ENCODE measurements around the gene TOLLIP.
"Not testable (repeated sequence)": the region's sequence is repeated elsewhere in the genome, so short reads cannot be mapped to it uniquely, and the experiment has no call there.

TOLLIP gene

GRCh38 chr11:1309498-1310317, at the start of gene TOLLIP:
TOLLIP (minus strand) TSS chr11:1309632; CDS start chr11:1309498, 134 bp downstream.
- DNase-seq, result peak; percentile 60

DNA sequence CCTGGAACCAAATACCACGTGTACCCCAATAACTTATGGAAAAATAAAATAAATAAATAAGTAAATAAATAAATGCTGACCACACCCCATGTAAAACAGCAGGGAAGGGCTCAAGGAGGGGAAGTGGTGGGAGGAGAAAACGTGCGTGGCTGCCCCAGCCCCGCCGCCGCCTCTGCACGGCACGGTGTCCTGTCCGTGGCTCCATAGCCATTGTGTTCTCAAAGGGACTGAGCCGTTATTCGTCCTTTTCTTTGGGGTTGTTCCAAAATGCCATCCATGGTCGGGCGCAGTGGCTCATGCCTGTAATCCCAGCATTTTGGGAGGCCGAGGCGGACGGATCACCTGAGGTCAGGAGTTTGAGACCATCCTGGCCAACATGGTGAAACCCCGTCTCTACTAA, 49.5 kb upstream of the TOLLIP start:
- not testable (repeated sequence) for DNase-seq

GRCh38 chr11:1358286-1358685, 48.9 kb upstream of the TOLLIP start:
- DNase-seq, result no peak

- no peak for DNase-seq
Measured at GRCh38 chr11:1356478-1356960, 47.1 kb upstream of the TOLLIP start.

- no peak for DNase-seq
Measured at GRCh38 chr11:1356007-1356435, 46.6 kb upstream of the TOLLIP start.

DNA sequence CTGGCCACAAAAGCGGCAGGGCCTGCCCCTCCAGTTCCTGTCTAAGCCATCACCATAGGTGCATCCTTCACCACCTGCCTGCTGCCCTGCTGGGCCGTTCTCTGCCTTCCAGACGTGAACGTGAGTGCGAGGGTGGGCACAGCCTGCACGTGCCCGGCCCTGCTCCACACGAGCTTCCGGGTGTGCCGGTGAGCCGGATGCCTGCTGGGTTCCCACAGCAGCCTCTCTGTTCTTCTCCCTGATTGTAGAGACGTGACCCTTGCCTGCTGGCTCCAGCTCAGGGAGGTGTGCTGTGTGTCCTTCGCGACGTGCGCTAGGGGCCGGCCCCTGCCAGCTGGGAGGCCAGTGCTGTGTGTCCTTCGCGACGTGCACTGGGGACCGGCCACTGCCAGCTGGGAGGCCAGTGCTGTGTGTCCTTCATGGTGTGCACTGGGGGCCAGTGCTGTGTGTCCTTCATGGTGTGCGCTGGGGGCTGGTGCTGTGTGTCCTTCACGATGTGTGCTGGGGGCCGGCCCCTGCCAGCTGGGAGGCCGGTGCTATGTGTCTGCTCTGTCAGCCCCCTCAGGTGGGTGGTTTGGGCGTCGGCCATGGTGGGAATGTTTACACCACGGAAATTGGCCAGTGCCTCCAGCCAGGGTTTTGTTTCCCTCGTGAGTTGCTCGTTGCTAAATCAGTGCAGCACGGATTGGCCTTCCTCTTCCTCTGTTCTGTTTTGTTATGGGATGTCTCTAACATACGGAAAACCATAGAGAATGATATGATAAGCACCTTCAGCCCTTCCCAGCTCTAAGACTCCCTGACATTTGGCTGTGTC, 44.9 kb upstream of the TOLLIP start:
- no peak for DNase-seq

DNA sequence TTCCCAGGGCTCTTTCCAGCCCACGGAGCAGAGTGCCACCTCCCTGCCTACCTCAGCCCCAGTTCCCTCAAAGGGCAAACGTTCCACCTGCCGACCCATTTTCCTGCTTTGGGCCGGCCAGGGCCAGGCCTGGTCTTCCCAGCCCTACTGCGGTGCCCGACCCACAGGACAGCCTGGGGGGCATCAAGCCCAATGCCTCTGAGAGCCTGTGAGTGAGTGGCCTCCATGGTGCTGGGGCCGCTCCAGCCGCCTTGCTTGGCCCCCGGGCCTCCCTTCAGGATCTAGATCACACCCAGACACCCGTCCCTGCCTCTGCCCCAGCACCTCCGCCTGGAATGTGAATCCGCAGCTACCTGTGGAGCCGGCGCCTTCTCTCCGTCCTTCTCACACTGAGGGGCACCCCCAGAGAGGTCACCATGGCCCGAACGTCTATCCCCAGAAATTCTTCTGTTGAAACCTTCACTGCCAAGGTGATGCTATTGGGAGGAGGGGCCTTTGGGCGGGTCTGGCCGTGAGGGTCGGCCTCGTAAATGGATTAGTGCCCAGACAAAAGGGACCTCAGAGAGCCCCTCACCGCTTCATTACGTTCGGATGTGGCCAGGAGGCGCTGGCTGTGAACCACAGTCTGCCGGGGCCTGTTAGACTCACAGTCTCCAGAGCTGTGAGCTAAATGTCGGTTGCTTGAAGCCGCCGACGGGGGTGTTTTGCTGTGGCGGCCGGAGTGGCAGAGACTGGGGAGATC, 44.1 kb upstream of the TOLLIP start:
- no peak for DNase-seq

DNA sequence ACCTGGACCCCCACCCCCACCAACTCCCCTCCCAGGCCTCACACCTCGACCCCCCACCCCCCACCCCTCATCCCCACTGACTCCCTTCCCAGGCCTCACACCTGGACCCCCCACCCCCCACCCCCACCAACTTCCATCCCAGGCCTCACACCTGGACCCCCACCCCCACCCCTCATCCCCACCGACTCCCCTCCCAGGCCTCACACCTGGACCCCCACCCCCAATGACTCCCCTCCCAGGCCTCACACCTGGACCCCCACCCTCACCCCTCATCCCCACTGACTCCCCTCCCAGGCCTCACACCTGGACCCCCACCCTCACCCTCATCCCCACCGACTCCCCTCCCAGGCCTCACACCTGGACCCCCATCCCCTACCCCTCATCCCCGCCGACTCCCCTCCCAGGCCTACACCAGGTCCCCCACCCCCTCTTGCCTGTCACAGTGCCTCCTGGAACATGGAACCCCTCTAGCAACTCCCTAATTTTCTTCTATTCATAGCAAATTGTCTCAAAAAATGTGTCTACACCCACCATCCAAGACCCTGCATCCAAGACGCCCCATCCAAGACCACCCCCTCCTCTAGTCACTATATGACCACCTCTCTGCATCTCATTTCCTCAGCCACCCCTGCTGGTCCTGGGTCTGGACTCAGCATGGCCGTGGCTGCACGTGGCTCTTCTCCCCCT, 43.4 kb upstream of the TOLLIP start:
- DNase-seq, result no peak

DNA sequence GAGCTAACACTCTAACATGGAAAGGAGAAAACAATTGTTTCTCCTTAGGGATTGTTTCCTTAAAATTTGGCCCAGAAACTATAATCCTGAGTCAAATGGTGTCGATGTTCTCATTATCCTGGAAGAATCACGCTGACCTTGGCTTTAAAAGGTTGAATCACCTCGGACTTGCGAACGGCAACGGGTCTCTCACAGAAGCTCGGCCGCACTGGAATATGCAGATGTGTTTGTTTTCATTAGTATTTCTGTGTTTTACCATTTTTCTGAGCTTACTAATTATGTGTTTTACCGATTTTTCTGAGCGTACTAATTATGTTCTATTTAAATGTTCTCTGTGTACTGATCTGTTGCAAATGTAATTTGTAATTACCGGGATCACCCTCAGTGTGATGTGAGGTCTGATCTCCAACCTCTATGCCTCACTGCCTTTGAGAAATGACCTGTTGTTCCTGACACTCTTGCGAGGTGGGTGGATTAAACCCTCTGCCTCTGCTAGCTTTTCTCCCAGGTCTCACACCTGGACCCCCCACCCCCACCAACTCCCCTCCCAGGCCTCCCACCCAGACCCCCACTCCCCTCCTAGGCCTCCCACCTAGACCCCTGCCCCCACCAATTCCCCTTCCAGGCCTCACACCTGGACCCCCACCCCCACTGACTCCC, 42.0 kb upstream of the TOLLIP start:
- DNase-seq, result no peak

GRCh38 chr11:1350086-1350725, 40.8 kb upstream of the TOLLIP start:
- DNase-seq, result no peak

- no peak for DNase-seq
Measured at GRCh38 chr11:1349327-1350041, 40.1 kb upstream of the TOLLIP start.

DNA sequence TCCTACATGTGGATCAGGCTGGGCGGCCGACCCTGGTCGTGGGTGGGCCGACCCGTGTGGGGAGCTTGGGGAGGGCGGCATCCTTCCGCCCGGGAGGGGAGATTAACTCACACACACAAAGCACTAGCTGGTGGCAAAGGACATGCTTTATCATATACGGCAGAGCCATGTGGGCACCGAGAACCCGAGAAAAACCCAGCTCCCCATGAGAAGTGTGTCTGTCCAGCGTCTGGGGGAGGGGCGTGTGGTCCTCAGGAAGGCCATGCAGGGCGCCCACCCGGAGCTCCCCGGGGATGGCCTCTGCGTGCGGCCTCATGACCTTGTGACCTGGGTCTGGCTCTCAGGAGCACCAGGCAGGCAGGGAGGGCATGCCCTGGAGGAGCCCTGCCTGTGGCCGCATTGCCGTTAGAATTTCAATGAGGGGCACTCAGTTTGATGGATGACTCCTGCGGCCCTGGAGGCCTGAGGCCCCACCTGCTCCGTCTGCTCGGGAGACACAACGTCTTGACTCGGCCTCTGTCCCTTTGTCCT, 39.4 kb upstream of the TOLLIP start:
- DNase-seq, result no peak

DNA sequence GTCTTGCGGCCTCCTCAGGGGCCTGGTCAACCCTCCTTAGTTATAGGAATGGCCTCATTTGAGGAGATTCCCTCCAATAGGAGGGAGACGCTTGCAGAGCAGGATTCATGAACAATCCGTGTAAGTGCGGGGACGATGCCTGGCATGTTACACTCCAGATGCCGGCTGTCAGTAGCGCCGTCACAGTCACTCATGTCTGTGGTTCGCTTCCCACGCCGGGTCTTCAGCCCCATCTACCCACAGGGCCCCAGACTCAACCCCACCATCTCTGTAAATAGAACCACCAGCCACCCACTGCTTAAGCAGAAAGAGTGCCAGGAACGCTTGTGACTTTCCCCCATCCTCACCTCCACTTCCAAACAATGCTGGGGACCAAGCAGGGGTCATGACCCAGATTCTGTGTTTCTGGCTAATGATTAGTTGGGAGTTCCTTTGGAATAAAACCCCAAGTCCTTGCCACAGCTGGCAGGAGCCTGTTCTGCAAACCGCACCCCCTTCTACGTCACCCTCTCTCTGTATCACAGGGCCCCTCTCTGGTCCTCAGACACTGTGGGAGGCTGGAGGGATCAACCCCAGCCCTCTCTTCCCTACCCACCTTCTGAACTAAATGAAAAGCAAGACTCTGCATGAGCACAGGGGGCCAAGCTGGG, 38.8 kb upstream of the TOLLIP start:
- no peak for DNase-seq

- DNase-seq, result not testable (repeated sequence)
Measured at GRCh38 chr11:1347411-1347999, 38.1 kb upstream of the TOLLIP start.

GRCh38 chr11:1346669-1347390, 37.4 kb upstream of the TOLLIP start:
- DNase-seq, result no peak

DNA sequence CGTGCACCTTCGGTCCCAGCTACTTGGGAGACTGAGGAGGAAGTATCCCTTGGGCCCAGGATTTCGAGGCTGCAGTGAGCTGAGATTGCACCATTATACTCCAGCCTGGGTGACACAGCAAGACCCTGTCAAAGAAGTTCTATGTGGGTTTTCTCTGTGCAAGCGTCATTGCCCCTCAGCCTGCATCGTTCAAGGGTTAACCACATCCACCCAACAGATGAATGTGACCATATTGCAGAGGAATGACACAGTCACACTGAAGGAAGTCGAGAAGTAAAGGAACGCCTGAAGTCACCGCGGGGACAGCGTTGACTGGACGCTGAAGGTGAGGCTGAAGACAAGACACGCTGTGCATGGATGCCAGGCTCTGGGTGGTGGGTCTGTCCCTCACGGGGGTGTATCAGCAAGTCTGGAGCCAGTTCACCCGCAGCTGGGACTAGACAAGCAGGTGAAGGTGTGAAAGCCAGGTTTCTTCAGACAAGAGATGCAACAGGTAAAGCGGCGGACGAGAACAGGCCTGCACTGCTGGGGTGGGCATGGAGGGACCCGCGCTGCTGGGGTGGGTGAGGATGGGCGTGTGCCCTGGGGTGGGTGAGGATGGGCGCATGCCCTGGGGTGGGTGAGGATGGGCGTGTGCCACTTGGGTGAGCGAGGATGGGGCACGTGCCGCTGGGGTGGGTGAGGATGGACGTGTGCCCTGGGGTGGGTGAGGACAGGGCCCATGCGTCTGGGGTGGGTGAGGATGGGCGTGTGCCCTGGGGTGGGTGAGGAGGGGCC, 36.5 kb upstream of the TOLLIP start:
- no peak for DNase-seq

GRCh38 chr11:1344056-1344635, 34.7 kb upstream of the TOLLIP start:
- DNase-seq, result no peak
